Lower leg skin (tissue), 4 donors: ENCODE data around the gene RENBP. TPM values are rescaled to one million over a fixed set of nuclear protein-coding genes. Genes with fewer than 3 reads are reported as not detected.

Source experiments
- DNase-seq, 2 donors: peaks; one replicate each; pipeline ENCODE4 v3.0.0-alpha.2; 2019; ENCODE audit warnings: low spot score in 2 of 2
- H3K4me3 ChIP-seq: fragments of 200-600 bp; sonication (generic); 2 replicates; pipeline ENCODE4 v1.5.1; 2017; ENCODE audit warnings: mild to moderate bottlenecking, low read depth; ENCODE audit not compliant: poor library complexity, severe bottlenecking
- CTCF ChIP-seq, 3 donors: fragments of 450-650 bp; IDR thresholded peaks; one replicate each; pipeline ENCODE4 v1.5.1; 2016; ENCODE audit warnings: antibody characterized with exemption in 3 of 3, mild to moderate bottlenecking in 3 of 3, moderate library complexity in 2 of 3
- POLR2A ChIP-seq, 2 donors: fragments of 450-650 bp; IDR thresholded peaks; one replicate each; pipeline ENCODE4 v1.6.1; 2016 to 2017; ENCODE audit warnings: antibody characterized with exemption in 2 of 2, mild to moderate bottlenecking in 1 of 2, moderate library complexity in 1 of 2
- WGBS, 2 donors: methylation state at CpG; one replicate each; pipeline ENCODE4 v1.1.5; 2018; 5-methylcytosine and 5-hydroxymethylcytosine counted together
- intact Hi-C: fragments of 100-400 bp; cut with DNase I; formaldehyde crosslinking; loops from one replicate; pipeline ENCODE4 v1.15.0; 2023; ENCODE audit warnings: low total_unique reads
- total RNA-seq, 4 donors: library from RNA; depleted of rRNA; stranded (reverse); fragments of >200 nt; gene quantifications; one replicate each; pipeline ENCODE4 v1.1.0, GENCODE V29; 2016

Gene RENBP
- total RNA-seq, 4 donors from 2014 or later: 0.76 to 11.8 (median 4.2) TPM

GRCh38 chrX:153945956-153946943, 1.8 kb upstream of the RENBP start:
- WGBS, 2 donors: 91 to 93% methylated on average over 5 to 24 of the region's 24 CpGs
- no peak for TF ChIP-seq CTCF (IDR thresholded peaks at IDR 0.05)
- TF ChIP-seq POLR2A (IDR thresholded peaks at IDR 0.05): no peak
- no peak for DNase-seq
- intact Hi-C loops: no loop called here
- H3K4me3 ChIP-seq: no peak overlapping the region

- no peak overlapping the region for H3K4me3 ChIP-seq
- WGBS, 2 donors: 65 to 71% methylated on average over 1 to 5 of the region's 6 CpGs
- intact Hi-C loops: no loop called here
- no peak for DNase-seq
- TF ChIP-seq CTCF (IDR thresholded peaks at IDR 0.05): no peak
- no peak for TF ChIP-seq POLR2A (IDR thresholded peaks at IDR 0.05)
Observed at GRCh38 chrX:153944800-153945150, 332 bp upstream of the RENBP start.

- DNase-seq: no peak
- WGBS, 2 donors: 52 to 63% methylated on average over 12 to 23 of the region's 23 CpGs
- no peak overlapping the region for H3K4me3 ChIP-seq
- intact Hi-C loops: no loop called here
- TF ChIP-seq CTCF (IDR thresholded peaks at IDR 0.05) (no peak), POLR2A (IDR thresholded peaks at IDR 0.05) (no peak)
Observed at GRCh38 chrX:153941336-153942252, 2.8 kb downstream of the RENBP start.

- DNase-seq: no peak
- TF ChIP-seq CTCF (IDR thresholded peaks at IDR 0.05) (no peak), POLR2A (IDR thresholded peaks at IDR 0.05) (no peak)
- no peak overlapping the region for H3K4me3 ChIP-seq
- WGBS, 2 donors: 59 to 72% methylated on average over 6 to 7 of the region's 7 CpGs
- intact Hi-C loops: no loop called here
Observed at GRCh38 chrX:153939573-153939972, 4.9 kb downstream of the RENBP start.

- DNase-seq: no peak
- 85 to 87% methylated on average over 10 of the region's 10 CpGs for WGBS, 2 donors
- no peak overlapping the region for H3K4me3 ChIP-seq
- TF ChIP-seq CTCF (IDR thresholded peaks at IDR 0.05) (no peak), POLR2A (IDR thresholded peaks at IDR 0.05) (no peak)
- intact Hi-C loops: no loop called here
Observed at GRCh38 chrX:153938226-153938786, 6.1 kb downstream of the RENBP start.
